Neutrophil (primary cell): Measurements from ENCODE around the gene CAMK1D.

Experiments
- H3K27ac ChIP-seq: fragments of 200-600 bp; sonication (generic); 2 replicates; pipeline ENCODE4 v1.5.1; 2016; ENCODE audit warnings: mild to moderate bottlenecking, moderate library complexity
- H3K27me3 ChIP-seq: fragments of 200-600 bp; sonication (generic); 2 replicates; pipeline ENCODE4 v1.6.0; 2016; ENCODE audit warnings: mild to moderate bottlenecking
- H3K36me3 ChIP-seq: fragments of 200-600 bp; sonication (generic); 2 replicates; pipeline ENCODE4 v1.5.1; 2017
- H3K4me1 ChIP-seq, 2 experiments: fragments of 200-600 bp in 1 of 2; sonication (generic) in 1 of 2; 1 replicate in 1 of 2; 2 replicates in 1 of 2; pipeline versions ENCODE4 v1.5.1 to v1.6.1; 2013 to 2016; ENCODE audit warnings: low read depth in 1 of 2, low read length in 1 of 2, mild to moderate bottlenecking in 1 of 2, moderate library complexity in 1 of 2; ENCODE audit not compliant: control insufficient read depth in 1 of 2, insufficient read depth in 1 of 2
- H3K4me3 ChIP-seq, 2 experiments: fragments of 200-600 bp in 1 of 2; sonication (generic) in 1 of 2; 1 replicate in 1 of 2; 2 replicates in 1 of 2; pipeline ENCODE4 v1.5.1; 2013 to 2016; ENCODE audit warnings: low read depth in 1 of 2, low read length in 1 of 2, mild to moderate bottlenecking in 1 of 2, moderate library complexity in 1 of 2
- H3K9me3 ChIP-seq: fragments of 200-600 bp; sonication (generic); 2 replicates; pipeline ENCODE4 v1.5.1; 2016
- TF ChIP-seq, protein P1 (sequence below): fragments of 200-600 bp; sonication (generic); IDR thresholded peaks from 2 replicates; pipeline ENCODE4 v1.5.1; 2016; ENCODE audit warnings: antibody characterized with exemption

CAMK1D gene

DNA sequence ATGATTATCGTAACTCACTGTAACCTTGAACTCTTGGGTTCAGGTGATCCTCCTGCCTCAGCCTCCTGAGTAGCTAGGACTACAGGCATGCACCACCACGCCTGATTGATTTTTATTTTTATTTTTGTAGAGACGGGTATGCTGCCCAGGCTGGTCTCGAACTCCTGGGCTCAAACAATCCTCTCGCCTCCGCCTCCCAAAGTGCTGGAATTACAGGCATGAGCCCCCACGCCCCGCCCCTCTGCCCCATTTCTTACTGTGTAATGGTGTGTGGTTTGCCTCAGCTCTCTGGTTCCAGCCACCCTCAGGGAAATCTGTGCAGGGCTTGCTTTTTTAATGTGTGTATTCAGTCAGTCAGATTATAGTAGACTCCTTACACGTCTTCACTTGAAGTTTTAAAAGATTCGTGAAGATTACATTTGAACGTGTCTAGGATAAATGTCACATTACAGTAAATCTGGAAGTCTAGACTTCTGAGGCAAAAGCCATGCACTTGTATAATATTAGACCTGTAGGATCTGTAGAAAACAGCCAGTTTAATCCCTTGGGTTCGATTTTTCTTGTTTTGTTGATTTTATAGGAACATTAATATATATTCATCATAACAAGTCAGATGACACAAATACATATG is 276.2 kb downstream of the CAMK1D start:
- Histone ChIP-seq H3K4me1 (no peaks in the 10 kb centered on the region), H3K4me3 (no peak overlapping the region), H3K9me3 (no peaks in the 10 kb centered on the region), H3K27me3 (no peaks in the 10 kb centered on the region), H3K27ac (no peak overlapping the region), H3K36me3 (no peaks in the 10 kb centered on the region)
- TF ChIP-seq, protein P1, sequence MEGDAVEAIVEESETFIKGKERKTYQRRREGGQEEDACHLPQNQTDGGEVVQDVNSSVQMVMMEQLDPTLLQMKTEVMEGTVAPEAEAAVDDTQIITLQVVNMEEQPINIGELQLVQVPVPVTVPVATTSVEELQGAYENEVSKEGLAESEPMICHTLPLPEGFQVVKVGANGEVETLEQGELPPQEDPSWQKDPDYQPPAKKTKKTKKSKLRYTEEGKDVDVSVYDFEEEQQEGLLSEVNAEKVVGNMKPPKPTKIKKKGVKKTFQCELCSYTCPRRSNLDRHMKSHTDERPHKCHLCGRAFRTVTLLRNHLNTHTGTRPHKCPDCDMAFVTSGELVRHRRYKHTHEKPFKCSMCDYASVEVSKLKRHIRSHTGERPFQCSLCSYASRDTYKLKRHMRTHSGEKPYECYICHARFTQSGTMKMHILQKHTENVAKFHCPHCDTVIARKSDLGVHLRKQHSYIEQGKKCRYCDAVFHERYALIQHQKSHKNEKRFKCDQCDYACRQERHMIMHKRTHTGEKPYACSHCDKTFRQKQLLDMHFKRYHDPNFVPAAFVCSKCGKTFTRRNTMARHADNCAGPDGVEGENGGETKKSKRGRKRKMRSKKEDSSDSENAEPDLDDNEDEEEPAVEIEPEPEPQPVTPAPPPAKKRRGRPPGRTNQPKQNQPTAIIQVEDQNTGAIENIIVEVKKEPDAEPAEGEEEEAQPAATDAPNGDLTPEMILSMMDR = no peak

DNA sequence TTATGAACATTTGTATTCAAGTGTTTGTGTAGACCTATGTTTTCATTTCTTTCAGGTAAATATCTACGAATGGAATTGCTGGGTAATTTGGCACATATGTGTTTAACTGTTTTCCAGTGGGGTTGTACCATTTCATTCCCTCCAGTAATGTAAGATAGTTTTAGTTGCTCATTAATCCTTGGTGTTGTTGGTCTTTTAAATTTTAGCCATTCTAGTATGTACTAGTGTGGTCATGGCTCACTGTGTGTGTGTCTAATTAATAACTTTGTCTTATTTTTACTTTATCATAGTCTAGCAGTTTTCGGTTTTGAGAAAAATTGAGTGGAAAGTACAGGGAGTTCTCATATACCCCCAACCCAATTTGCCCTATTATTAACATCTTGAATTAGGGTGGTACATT is 278.8 kb downstream of the CAMK1D start:
- H3K4me1 ChIP-seq = no peaks in the 10 kb centered on the region
- H3K36me3 ChIP-seq = no peaks in the 10 kb centered on the region
- no peaks in the 10 kb centered on the region for H3K27me3 ChIP-seq
- no peaks in the 10 kb centered on the region for H3K9me3 ChIP-seq
- H3K4me3 ChIP-seq = no peak overlapping the region
- TF ChIP-seq, protein P1 = no peak
- H3K27ac ChIP-seq = no peak overlapping the region

DNA sequence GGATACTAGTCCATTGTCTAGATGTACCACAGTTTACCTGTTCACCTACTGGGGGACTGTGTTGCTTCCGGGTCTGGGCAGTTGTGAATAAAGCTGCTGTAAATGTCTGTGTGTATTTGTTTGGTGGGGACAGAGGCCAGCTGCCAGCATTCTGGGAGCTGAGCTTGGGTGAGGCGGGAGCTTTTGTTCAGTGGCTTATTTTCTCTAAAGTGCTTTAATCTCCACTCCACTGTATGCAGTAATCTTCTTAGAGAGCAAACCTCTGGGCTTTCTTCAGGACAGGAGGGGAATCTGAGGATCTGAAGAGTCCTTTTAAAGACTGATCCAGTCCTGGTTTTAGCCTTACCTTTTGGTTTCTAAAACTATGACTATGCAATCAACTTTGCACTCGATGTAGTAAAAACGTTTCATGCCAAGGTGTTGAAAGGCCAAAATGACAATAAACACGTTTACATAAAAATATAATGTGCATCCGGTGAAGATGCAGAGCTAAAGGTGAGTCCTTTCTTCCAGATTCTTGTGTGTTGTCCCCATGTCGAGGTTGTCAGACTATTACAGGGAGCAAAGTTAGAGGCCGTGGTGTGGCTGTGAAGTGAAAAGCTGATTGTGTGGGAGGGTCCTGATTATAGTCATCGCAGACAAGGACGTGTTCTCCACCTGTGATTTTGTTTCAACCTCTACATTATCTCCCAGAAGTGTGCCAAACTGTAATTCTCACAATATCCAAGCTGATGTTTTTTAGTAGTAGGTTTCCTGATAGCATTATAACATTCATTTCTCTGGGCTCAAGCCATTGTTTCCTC is 279.8 kb downstream of the CAMK1D start:
- H3K4me3 ChIP-seq = no peak overlapping the region
- TF ChIP-seq, protein P1 = no peak
- no peaks in the 10 kb centered on the region for H3K36me3 ChIP-seq
- no peaks in the 10 kb centered on the region for H3K9me3 ChIP-seq
- H3K27ac ChIP-seq = no peak overlapping the region
- no peaks in the 10 kb centered on the region for H3K27me3 ChIP-seq
- H3K4me1 ChIP-seq = no peaks in the 10 kb centered on the region

DNA sequence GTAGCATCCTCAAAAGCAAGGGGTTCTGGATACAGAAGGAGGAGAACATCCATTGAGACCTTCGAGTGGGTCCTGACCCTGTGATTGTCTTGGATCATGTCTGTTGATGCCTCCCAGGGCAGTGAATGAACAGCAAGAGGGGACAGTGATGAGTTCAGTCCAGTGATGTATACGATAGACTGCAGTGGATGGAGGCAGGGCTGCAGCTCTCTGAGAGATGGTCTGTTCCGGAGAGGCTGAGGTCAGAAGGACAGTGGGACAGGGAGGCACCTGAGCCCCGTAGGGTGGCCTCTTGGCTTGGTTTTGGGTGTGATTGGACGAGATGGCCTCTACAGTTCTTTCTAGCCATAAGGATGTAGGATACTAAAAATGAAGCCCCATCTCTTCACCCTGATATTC is 280.4 kb downstream of the CAMK1D start:
- H3K27ac ChIP-seq = no peak overlapping the region
- H3K4me3 ChIP-seq = no peak overlapping the region
- no peaks in the 10 kb centered on the region for H3K9me3 ChIP-seq
- H3K36me3 ChIP-seq = no peaks in the 10 kb centered on the region
- TF ChIP-seq, protein P1 = no peak
- H3K4me1 ChIP-seq = no peaks in the 10 kb centered on the region
- no peaks in the 10 kb centered on the region for H3K27me3 ChIP-seq

DNA sequence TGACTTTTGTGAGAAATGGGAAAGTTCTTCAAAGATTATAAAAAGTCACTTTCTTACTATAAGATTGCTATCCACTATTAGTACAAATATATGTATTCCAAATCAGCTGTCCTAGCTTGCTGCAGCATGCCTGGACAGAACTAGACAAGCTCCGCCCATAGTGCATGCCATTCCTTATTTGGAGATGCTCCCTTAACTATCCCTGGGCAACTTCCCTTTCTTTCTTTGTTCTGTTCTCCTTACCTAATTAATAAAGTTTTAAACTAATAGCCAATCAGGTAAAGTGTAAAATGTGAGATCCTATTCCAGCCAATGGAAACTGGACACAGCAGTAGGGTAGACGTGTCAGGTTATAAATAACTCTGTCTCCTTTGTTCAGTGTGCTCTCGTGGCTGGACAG is 281.9 kb downstream of the CAMK1D start:
- Histone ChIP-seq H3K9me3 (no peaks in the 10 kb centered on the region), H3K4me1 (no peaks in the 10 kb centered on the region), H3K27me3 (no peaks in the 10 kb centered on the region), H3K36me3 (no peaks in the 10 kb centered on the region), H3K4me3 (no peak overlapping the region), H3K27ac (no peak overlapping the region)
- TF ChIP-seq, protein P1 = no peak
